GM23338 (cell line): Measurements from ENCODE around the gene MAPKAPK3. TPM values are rescaled to one million over a fixed set of nuclear protein-coding genes. Genes with fewer than 3 reads are reported as not detected.

Experiments
- ATAC-seq: fragments of 200-7000 bp; cut with Tn5 transposase; 3 replicates; pipeline ENCODE4 v1.9.1; 2020
- DNase-seq: peaks from one replicate; pipeline ENCODE4 v3.0.0-alpha.2; 2015; ENCODE audit warnings: low spot score
- H2AFZ ChIP-seq: fragments of 200-600 bp; sonication (generic); 2 replicates; pipeline ENCODE4 v1.8.0; 2016; ENCODE audit warnings: antibody characterized with exemption, mild to moderate bottlenecking, moderate library complexity
- H3F3A ChIP-seq: fragments of 200-600 bp; sonication (generic); replicated peaks from 2 replicates; pipeline ENCODE4 v1.8.0; 2017; ENCODE audit warnings: antibody characterized with exemption, mixed run types, low read depth
- H3K27ac ChIP-seq: fragments of 200-600 bp; sonication (generic); 2 replicates; pipeline ENCODE4 v1.6.1; 2016; ENCODE audit warnings: low read depth
- H3K27me3 ChIP-seq: fragments of 200-600 bp; sonication (generic); 2 replicates; pipeline ENCODE4 v1.8.0; 2016; ENCODE audit warnings: mild to moderate bottlenecking, mixed run types, moderate library complexity; ENCODE audit not compliant: insufficient read depth
- H3K36me3 ChIP-seq: fragments of 200-600 bp; sonication (generic); 2 replicates; pipeline ENCODE4 v1.8.0; 2016; ENCODE audit warnings: mild to moderate bottlenecking; ENCODE audit not compliant: insufficient read depth
- H3K4me1 ChIP-seq: fragments of 200-600 bp; sonication (generic); 2 replicates; pipeline ENCODE4 v1.8.0; 2016; ENCODE audit warnings: mild to moderate bottlenecking, moderate library complexity; ENCODE audit not compliant: insufficient read depth
- H3K4me2 ChIP-seq: fragments of 200-600 bp; sonication (generic); 2 replicates; pipeline ENCODE4 v1.7.1; 2017; ENCODE audit warnings: mixed run types
- H3K4me3 ChIP-seq: fragments of 200-600 bp; sonication (generic); 2 replicates; pipeline ENCODE4 v1.6.1; 2016; ENCODE audit warnings: mixed run types
- H3K79me2 ChIP-seq: fragments of 200-600 bp; sonication (generic); replicated peaks from 2 replicates; pipeline ENCODE4 v1.8.0; 2017; ENCODE audit warnings: mild to moderate bottlenecking; ENCODE audit not compliant: insufficient read depth
- H3K9me2 ChIP-seq: fragments of 200-600 bp; sonication (generic); 2 replicates; pipeline ENCODE4 v1.8.0; 2017; ENCODE audit not compliant: insufficient read depth
- H4K20me1 ChIP-seq: fragments of 200-600 bp; sonication (generic); replicated peaks from 2 replicates; pipeline ENCODE4 v1.8.0; 2017; ENCODE audit warnings: mild to moderate bottlenecking; ENCODE audit not compliant: insufficient read depth
- H3K27ac Mint-ChIP-seq: 2 replicates; pipeline ENCODE4 v1.8.0; 2020; ENCODE audit warnings: inconsistent platforms, mild to moderate bottlenecking, moderate library complexity, mixed read lengths
- H3K27me3 Mint-ChIP-seq: 3 replicates; pipeline ENCODE4 v1.8.0; 2022; ENCODE audit warnings: low read depth, mild to moderate bottlenecking, moderate library complexity, mixed read lengths, inconsistent platforms; ENCODE audit not compliant: insufficient read depth, poor library complexity
- H3K36me3 Mint-ChIP-seq: 3 replicates; pipeline ENCODE4 v1.8.0; 2021; ENCODE audit warnings: low read depth, mild to moderate bottlenecking, inconsistent platforms, moderate library complexity, mixed read lengths
- H3K4me1 Mint-ChIP-seq: 3 replicates; pipeline ENCODE4 v1.8.0; 2020; ENCODE audit warnings: mild to moderate bottlenecking, inconsistent platforms, mixed read lengths
- H3K4me3 Mint-ChIP-seq: 3 replicates; pipeline ENCODE4 v1.8.0; 2021; ENCODE audit warnings: moderate library complexity, mild to moderate bottlenecking, inconsistent platforms, mixed read lengths
- H3K9me3 Mint-ChIP-seq: 3 replicates; pipeline ENCODE4 v1.8.0; 2020; ENCODE audit warnings: moderate library complexity, mild to moderate bottlenecking, inconsistent platforms, mixed read lengths
- CREB1 ChIP-seq: fragments of 250-450 bp; sonication (Bioruptor Pico); IDR thresholded peaks from 2 replicates; pipeline ENCODE4 v1.5.0; 2020; ENCODE audit warnings: low read depth, mild to moderate bottlenecking, moderate library complexity
- CTCF ChIP-seq, 2 experiments: fragments of 200-600 bp in 1 of 2; sonication (generic) in 1 of 2; conservative IDR thresholded peaks; 2 replicates each; pipeline versions ENCODE4 v1.5.1 to v1.6.1; 2016 to 2017; ENCODE audit warnings: antibody characterized with exemption in 2 of 2, low read depth in 2 of 2, mild to moderate bottlenecking in 2 of 2, moderate library complexity in 1 of 2
- ETS1 ChIP-seq: IDR thresholded peaks from 2 replicates; pipeline ENCODE4 v1.6.1; 2016; ENCODE audit warnings: antibody characterized with exemption
- EZH2 ChIP-seq: fragments of 200-600 bp; sonication (generic); IDR thresholded peaks from one replicate; pipeline ENCODE4 v1.8.0; 2017; ENCODE audit warnings: antibody characterized with exemption, mild to moderate bottlenecking, low read depth; ENCODE audit not compliant: unreplicated experiment
- EZH2phosphoT487 ChIP-seq: fragments of 200-600 bp; sonication (generic); IDR thresholded peaks from one replicate; pipeline ENCODE4 v1.8.1; 2018; ENCODE audit warnings: antibody characterized with exemption; ENCODE audit not compliant: unreplicated experiment
- JUNB ChIP-seq: IDR thresholded peaks from one replicate; pipeline ENCODE4 v1.6.1; 2016; ENCODE audit warnings: antibody characterized with exemption; ENCODE audit not compliant: unreplicated experiment
- NANOG ChIP-seq: IDR thresholded peaks from 2 replicates; pipeline ENCODE4 v1.6.1; 2016; ENCODE audit warnings: antibody characterized with exemption, borderline replicate concordance
- POLR2AphosphoS5 ChIP-seq: IDR thresholded peaks from 2 replicates; pipeline ENCODE4 v1.6.1; 2016; ENCODE audit warnings: antibody characterized with exemption, low read depth
- REST ChIP-seq: IDR thresholded peaks from one replicate; pipeline ENCODE4 v1.6.1; 2018; ENCODE audit warnings: antibody characterized with exemption; ENCODE audit not compliant: unreplicated experiment
- STAT1 ChIP-seq: IDR thresholded peaks from one replicate; pipeline ENCODE4 v1.6.1; 2016; ENCODE audit warnings: antibody characterized with exemption; ENCODE audit not compliant: unreplicated experiment
- ZNF114 ChIP-seq: fragments of 250-450 bp; sonication (Bioruptor Pico); IDR thresholded peaks from 2 replicates; pipeline ENCODE4 v1.5.0; 2020; ENCODE audit warnings: mild to moderate bottlenecking, moderate library complexity
- ZNF331 ChIP-seq: fragments of 250-450 bp; sonication (Bioruptor Pico); IDR thresholded peaks from 2 replicates; pipeline ENCODE4 v1.5.0; 2020; ENCODE audit warnings: low read depth, mild to moderate bottlenecking, moderate library complexity
- ZNF462 ChIP-seq: fragments of 250-450 bp; sonication (Bioruptor Pico); IDR thresholded peaks from 2 replicates; pipeline ENCODE4 v1.5.0; 2020; ENCODE audit warnings: mild to moderate bottlenecking, moderate library complexity
- polyA plus RNA-seq: library from polyadenylated mRNA; unstranded; fragments of >200 nt; fragmentation: Nextera tagmentation; extraction: Ambion mirVana; gene quantifications from 2 replicates; pipeline ENCODE4 v1.2.1, GENCODE V29; 2016
- total RNA-seq: library from RNA; depleted of rRNA; stranded (reverse); fragments of >200 nt; shearing (Covaris generic); gene quantifications from 2 replicates; pipeline ENCODE4 v1.2.3, GENCODE V29; 2014

MAPKAPK3 gene
- total and polyA plus RNA-seq, 2 experiments from 2014 or later: 16.5 to 51.1 TPM

GRCh38 chr3:50639055-50639494 lies 22.1 kb downstream of the MAPKAPK3 start:
- Histone ChIP-seq H3K4me3 (no peak overlapping the region), H3K36me3 (no peaks in the 10 kb centered on the region), H3K27me3 (no peaks in the 10 kb centered on the region), H3K79me2 (no peaks in the 10 kb centered on the region; the same call in none of the 2 replicates), H3F3A (no peaks in the 10 kb centered on the region), H3K4me2 (no peak overlapping the region), H2AFZ (no peak overlapping the region), H3K9me2 (no peaks in the 10 kb centered on the region), H4K20me1 (no peaks in the 10 kb centered on the region; the same call in 1 of the 2 replicates), H3K4me1 (peaks cover 18% of the 10 kb centered on the region), H3K27ac (no peak overlapping the region)
- DNase-seq: no peak
- Mint-ChIP-seq H3K27ac (no peak overlapping the region), H3K27me3 (peaks cover 11% of the 10 kb centered on the region), H3K4me3 (no peak overlapping the region), H3K4me1 (peaks cover 43% of the 10 kb centered on the region), H3K9me3 (no peaks in the 10 kb centered on the region), H3K36me3 (peaks cover 8% of the 10 kb centered on the region; the same call in 1 of the 3 replicates)
- no peak for ATAC-seq
- TF ChIP-seq CTCF (conservative IDR thresholded peaks at IDR 0.05; ENCODE audit: low read depth in 2 of 2): no peak
- no peak for TF ChIP-seq NANOG
- no peak for TF ChIP-seq ZNF331
- no peak for TF ChIP-seq POLR2AphosphoS5
- TF ChIP-seq STAT1: no peak
- no peak for TF ChIP-seq EZH2phosphoT487
- TF ChIP-seq CREB1: no peak
- no peak for TF ChIP-seq REST
- TF ChIP-seq EZH2: no peak
- no peak for TF ChIP-seq ETS1
- no peak for TF ChIP-seq ZNF114
- TF ChIP-seq ZNF462 (CRISPR knock-in tag): no peak
- TF ChIP-seq JUNB: no peak
